Measurements from ENCODE around the gene FTO. TPM values are rescaled to one million over a fixed set of nuclear protein-coding genes. Genes with fewer than 3 reads are reported as not detected.

Gene FTO
- total RNA-seq, 1 donor from 2014 or later: 116 TPM

DNA sequence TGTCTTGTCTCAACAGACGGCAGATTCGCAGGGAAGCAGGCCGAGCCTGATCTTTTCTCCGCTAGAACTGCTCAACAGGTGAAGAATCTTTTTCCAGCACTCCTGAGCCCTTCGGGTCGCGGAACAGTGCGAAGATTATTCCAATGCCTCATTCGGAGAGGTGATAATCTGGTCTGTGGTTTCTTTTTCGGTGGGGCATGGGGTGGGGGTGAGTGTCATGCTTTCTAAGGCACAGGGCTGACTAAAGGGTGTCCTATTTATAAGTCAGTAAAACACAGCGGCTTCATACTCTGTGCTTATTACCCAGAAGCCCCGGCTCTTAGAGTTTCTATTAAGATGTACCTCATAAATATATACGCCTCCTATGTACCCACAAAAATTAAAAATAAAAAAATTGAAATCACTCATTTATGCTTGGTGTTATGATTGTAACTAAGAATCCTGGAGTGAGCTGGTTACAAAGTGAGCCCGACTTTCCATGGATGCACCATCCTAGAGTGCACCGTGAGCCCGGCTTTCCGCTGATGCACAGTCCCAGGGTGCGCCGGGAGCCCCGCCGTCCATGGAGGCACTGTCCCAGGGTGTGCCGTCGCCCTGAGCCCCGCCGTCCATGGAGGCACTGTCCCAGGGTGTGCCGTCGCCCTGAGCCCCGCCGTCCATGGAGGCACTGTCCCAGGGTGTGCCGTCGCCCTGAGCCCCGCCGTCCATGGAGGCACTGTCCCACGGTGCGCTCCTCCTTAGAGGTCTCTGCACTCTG lies 417.8 kb downstream of the FTO start:
- no peak for DNase-seq (ENCODE audit: low spot score)

DNA sequence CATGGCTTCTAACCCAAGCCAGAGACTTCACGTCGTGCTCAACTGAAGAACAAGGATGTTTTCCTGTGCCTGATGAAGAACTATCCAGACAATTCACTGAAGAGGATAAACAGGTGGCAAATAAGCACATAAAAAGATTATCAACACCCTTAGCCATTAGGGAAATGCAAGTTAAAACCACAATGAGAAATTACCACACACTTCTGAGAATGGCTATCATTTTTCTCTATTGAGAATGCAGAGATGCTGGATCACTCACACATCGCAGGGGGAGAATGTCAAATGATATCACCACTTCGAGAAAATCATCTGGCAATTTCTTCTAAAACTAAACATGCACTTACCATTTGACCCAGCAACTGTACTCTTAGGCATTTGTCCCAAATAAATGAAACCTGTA lies 419.8 kb downstream of the FTO start:
- DNase-seq (ENCODE audit: low spot score): no peak

DNA sequence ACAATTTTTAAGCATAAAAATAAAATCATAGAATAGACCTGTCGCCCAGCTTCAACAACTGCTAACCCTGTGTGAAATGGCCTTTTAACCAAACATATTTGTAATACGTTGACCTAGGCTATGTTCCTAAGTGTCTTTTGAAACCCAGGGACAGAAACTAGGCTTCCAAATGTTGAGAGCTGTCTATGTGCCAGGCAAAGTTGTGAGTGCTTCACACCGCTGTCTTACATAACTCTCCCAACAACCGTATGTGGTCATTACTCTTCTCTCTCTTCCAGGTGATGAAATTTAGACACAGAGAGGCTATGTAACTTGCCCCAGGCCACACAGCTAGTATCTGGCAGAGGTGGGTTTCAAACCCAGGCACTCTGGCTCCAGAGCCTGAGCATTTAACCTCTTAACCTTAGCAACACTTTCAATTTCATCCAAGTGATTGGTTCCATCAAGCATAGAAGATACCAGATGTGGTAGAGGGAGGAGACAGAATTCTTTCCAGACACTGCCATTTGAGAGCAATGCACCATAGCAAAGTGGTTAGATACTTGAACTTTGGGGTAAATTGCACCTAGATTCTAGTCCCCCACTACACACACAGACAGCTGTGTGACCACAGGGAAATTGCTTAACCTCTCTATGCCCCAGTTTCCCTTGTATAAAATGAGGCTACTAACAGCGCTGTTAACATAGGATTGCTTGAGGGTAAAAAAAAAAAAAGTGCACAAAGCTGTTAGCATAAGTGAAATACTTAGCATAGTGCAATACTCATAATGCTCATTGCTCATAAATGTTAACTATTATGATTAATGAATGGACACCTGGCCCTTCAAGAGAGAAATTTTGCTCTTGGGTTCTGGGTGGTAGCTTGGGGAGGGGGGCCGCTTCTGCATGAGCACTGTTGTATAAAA lies 422.0 kb downstream of the FTO start:
- no peak for DNase-seq (ENCODE audit: low spot score)

DNA sequence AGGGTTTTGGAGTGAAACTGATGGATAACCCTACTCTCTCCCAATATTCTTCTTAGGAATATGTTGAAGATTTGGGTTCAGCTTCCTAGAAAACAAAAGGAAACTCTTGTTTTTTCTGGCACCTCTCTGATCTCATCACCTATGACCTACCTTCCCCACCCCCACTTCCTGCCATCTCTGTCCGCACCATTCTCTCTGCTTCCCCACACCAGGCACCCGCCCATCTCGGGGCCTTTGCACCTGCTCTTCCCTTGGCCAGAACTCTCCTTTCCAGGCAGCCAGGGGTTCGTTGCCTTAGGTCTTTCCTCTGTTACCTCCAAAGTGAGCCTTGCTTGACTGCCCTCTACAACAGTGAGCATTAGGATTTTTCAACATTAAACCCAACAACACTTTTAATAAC lies 423.0 kb downstream of the FTO start:
- DNase-seq (ENCODE audit: low spot score): no peak

DNA sequence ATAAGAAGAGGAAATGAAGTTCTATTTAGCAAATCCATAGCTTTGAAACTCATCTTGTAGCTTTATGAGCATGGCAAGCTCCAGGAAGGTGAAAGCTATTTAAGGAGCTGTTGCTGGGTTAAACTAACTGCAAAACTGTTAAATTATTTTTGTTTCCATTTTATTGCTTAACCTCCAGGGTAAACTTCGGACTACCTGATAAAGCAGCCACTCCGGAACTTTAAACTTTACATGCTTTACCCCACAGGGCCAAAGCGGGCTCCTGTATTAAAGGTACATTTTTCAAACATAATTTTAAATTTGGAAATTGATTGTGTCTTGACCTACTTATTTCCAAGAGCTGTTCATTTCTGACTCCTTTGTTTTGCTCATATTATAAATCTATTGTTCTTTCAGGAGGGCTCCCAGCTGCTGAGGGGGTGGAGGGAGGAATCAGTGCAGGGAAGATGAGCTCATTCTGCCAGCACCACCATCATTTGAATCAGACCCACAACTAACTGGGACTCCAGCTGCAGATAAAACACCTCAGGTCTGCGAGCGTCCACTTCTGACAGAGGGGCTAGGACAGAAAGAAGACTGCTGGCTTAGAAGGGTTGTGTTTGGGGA lies 424.8 kb downstream of the FTO start:
- DNase-seq (ENCODE audit: low spot score): no peak

DNA sequence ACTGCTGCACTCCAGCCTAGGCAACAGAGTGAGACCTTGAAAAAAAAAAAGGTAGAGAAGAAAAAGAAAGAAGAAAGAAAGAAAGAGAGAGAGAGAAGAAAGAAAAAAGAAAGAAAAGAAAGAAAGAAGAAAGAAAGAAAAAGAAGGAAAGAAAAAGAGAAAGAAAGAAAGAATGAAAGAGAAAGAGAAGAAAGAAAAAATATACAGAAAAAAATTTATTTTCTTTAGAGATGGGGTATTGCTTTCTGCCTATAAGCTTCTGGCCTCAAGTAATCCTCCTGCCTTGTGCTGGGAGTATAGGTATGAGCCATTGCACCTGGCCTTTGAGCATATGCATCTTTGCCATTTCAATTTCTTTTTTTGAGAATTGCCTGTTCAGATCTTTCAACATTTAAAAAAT lies 425.9 kb downstream of the FTO start:
- no peak for DNase-seq (ENCODE audit: low spot score)

DNA sequence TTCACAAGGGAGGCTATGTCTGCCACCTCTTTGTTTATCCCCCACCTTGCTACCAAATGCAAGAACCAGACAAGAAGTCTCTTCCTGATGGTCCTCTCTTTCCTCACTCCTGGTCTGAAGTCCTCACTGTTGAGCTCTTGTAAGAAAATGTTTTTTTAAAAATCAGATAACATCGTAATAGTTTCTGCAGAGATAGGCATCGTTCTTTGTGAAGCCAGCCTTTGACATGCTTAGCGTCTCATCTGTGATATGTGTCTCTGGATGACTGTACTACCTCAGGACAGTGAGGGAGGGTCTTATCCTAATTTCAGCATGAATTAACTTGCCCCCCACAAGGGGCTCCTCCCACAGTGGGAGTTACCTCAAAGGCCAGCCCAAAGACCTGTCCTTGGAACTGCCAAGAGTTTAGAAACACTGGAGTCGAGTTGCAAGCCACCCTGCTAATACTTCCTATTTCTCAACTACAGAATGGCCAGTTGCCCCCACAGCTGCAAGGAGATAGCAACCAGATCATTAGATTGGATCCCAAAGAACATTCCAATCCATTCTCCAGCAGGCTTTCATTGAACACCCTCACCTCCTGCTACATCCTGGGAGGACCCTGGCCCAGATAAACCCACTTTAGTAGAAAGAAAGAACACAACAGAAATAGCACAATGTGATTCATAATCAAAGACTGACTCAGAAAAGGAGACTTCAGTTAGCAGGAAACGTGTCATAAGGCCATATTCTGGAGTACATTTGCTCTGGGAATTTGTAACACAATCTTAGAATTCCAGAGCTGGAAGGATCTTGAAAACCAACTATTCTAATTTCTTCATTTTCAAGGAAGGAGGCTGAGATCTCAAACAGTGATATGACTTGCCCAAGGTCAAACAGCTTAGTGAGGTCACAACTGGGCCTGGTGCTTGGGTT lies 431.7 kb downstream of the FTO start:
- DNase-seq (ENCODE audit: low spot score): no peak

DNA sequence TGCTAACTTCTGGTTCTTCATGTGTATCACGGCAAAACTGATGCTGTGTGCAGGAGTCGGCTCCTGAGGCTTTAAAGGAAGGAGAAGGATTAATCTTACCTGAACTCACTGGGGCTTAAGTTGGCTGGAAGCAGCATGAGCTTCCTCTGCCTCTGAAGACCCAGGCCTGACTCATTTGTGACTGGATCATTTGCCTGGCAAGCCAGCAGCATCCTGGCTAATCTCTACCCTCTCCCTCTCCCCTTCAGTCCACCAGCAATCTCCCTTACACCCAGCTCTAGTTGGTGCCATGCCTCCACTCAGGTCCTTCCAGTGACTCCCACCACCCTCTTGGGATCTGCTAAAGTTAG lies 432.3 kb downstream of the FTO start:
- DNase-seq (ENCODE audit: low spot score): no peak

DNA sequence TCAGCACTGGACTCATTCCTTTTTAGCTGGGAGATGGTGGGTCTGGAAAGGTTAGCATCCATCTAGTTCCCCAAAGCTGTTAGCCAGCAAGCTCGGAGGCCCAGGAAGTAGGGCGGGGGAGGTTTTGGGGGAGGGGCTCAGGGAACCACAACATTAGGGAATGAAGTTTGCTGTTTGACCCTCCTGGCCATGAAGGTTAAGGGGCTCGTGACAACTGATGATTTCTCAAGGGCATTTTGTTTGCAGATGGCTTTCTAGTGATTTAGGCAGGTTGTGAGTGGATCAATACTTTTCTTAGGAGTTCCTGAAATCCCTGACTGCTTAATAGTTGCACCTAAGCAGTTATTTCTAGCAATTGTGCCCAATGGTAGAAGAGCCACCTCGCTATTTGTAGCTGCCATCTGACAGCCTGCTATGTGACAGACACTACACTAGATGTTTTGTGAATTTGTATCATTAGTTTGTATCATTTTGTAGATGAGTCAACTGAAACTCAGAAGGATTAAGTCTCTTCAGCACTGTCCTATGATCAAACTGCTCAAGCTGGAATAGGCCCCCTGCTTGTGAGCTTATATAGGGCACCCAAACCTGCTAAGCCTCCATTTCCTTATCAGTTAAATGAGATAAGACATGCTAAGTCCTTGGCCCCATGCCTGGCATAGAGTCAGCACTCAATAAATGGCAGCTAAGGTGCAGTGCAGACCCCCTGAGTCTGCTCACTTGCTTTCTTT lies 436.3 kb downstream of the FTO start:
- DNase-seq (ENCODE audit: low spot score): no peak

DNA sequence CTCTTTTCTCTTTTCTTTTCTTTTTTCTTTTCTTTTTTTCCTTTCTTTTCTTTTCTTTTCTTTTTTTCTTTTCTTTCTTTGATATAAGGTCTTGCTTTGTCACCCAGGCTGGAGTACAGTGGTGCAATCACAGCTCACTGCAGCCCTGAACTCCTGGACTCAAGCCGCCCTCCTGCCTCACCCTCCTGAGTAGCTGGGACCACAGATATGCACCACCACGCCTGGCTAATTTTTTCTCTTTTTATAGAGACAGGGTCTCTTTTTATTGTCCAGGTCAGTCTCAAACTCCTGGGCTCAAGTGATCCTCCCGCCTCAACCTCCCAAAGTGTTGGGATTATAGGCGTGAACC lies 436.8 kb downstream of the FTO start:
- DNase-seq (ENCODE audit: low spot score): no peak

DNA sequence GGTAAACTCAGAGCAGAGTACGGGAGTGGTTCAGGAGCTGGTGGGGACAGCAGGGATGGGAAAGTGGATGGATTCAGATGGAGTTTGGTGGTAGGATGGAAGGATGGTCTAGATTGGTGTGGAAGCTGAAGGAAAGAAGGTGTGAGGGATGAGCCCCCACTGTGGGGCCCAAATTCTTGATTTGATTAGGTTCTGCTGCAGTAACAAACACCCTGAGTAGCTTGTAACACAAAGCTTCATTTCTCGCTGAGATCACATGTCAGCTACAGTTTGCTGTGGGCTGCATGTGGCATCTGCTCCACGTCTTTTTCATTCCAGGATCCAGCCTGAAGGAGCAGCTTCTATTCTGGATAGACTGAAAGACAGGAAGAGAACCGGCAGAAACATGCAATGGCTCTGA lies 438.8 kb downstream of the FTO start:
- no peak for DNase-seq (ENCODE audit: low spot score)

DNA sequence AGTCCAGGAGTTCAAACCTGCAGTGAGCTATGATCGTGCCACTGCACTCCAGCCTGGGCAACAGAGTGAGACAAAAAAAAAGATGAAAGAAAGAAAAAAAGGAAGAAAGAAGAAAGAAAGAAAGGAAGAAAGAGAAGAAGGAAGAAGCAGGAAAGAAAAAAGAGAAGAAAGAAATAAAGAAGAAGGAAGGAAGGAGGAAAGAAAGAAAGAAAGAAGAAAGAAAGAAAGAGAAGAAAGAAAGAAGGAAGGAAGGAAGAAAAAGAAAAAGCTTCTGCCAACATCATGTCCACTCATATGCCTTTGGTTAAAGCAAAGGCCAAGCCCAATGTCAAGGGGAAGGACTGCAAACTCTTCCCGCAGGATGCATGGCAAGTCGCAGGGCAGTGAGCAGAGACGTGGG lies 439.5 kb downstream of the FTO start:
- DNase-seq (ENCODE audit: low spot score): no peak

DNA sequence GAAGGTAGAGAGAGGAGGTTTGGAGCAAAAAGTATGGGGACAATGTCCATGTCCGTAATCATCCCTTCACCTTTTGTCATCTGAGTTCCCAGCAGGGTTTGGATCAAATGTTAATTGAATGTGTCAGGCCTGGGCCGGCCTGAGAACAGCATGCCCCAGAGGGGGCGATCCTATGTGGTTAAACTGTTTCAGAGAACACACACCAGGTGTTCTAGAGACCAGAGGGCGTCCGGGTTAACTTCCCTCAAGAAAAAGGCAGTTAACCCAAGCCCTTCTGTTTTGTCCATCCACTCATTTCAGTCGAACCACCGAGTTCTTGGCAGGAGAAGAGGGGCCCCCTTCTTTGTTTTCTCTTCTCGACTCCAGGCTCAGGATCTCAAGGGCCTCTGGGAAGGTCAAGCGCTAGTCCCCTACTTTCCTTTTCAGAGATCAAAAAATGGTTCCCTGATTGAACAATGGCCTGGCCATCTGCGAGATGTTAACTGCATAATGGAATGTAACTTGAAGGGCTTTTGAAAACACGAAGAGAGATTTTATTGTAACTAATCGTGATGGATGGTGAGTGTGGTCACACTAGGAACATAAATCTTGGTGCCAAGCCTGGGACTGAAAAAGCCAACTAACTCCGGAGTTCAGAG lies 440.1 kb downstream of the FTO start:
- DNase-seq (ENCODE audit: low spot score): no peak

DNA sequence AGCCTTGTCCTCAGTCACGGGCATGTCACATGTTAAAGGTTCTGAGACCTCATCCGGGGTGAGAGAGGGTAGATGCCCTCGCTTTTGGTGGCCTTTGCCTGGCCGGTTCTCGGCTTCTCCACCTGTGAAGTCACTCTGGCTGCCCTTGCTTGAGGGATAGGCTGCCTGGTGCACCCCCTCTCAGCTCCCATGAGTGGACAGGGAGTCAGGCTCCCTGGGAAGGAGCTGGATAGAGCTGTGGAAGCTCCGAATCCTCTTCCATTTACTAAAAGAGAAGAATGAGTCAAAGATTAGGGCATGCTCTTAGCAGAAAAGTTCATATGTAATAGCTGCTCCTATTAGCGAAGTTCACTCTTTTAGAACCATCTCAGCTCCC lies 440.6 kb downstream of the FTO start:
- DNase-seq (ENCODE audit: low spot score): no peak

DNA sequence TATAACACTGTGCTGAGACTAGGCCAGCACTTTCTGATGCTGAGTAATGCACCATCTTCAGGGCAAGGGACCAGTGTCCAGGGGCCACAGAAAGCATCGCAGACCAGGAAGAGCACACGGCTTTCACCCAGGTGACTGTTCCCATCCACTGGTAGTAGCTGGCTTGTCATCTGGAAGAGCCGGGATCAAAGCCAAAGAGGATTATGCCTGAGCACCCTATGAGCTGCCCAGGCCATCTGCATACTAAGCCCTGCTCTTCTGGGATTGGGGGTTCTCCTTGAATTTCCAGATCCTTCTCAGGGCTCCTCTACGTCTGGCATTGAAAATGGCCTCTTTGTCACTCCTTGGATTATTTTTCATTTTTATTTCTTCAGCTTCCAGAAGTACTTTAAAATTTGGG lies 441.9 kb downstream of the FTO start:
- no peak for DNase-seq (ENCODE audit: low spot score)

DNA sequence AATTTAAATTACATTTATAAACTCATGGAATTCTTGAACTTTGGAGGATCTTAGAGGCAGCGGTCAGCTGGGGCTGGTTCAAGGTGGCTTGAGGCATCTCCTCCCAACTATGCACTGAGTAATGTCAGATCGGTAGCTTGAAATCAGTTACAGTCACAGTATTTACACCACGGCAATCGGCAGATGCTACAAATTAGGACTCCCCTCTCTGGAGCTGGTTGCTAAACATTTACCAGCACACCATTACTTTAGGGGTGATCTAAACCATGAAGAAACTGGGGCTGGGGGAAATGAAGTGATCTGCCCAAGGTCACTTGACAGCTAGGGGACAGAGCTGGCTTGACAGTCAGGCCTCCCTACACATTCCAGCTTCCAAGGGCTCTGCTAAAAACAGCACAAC lies 445.0 kb downstream of the FTO start:
- no peak for DNase-seq (ENCODE audit: low spot score)

DNA sequence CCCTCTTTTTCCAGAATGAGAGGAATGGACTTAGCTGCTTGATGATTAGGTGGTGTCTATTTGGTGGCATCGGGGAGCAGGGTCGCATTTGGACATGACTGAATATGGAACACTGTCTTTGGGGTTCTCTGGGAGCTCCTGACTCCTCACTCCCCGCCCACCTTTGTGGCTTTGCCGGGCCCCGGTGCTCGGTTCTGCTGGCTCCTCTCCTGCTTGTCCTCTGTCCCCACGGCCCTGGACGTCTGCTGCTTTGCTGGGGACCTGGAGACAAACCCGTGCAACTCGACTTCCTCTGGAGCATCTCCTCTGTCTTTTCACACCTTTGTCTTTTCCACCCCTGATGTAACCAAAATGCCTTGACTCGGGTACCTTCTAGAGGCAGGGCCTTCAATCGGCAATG lies 446.9 kb downstream of the FTO start:
- no peak for DNase-seq (ENCODE audit: low spot score)

DNA sequence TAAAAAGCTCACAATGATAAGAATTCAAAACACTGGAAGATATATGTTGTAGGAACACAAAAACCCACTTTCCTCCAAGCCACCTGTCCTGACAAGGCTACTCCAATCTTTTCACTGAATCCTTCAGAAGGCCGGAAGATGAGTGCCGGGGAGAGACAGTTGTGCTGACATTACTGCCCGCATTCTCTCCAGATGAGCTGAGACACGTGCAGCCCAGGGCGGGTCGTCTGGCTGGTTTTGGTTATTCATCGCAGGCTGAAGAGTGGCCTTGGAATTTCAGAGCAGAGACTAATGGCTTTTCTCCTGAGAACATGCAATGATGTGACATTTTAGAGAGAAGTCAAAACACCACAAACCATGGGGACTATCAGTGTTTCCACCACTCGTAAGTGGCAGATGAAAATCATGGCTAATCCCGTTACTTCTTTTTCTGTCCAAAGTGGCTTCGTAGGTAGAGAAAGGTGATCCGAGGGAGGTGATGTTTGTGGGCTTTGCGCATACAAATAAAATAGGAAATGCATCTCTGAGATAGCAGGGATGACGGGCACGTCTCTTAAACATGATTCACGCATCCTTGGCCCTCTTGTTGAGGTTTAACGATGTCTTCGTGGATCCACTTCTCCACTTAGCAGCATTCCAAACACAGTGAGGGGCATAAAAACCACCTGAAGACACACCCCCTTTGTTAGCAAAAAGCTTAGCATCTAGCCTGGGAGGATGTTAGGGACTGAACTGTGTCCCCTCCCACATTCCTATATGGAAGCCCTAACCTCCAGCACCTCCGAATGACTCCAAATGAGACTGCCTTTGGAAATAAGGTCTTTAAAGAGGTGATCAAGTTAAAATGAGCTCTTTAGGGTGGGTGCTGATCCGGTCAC lies 448.6 kb downstream of the FTO start:
- no peak for DNase-seq (ENCODE audit: low spot score)

DNA sequence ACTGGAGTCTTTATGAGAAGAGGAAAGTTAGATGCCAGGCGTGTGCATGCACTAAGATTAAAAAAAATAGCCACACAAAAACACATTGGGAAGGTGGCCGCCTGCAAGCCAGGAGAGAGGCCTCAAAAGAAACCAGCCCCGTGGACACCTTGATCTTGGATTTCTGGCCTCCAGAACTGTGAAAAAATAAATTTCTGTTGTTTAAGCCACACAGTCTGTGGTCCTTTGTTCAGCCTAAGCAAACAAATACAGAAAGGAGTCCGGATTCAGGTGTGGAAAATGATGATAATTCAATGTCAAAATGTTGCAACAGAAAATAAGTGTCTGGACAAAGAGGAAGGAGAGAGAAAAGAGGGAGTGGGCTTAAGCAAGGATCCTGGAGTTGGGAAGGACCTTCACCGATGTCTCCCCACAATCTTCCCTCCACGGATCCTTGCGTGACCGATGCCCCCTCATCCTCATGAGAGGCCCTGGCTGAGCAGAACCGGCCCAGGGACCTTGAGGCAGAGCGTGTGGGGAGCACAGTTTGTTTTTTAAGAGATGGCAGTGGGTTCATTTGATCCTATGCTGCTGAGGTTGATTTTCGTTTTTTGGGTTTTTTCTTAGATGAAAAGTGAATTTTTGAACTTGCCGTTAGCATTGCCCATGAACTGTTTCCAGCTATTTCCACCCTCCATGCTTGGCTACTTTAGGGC lies 449.4 kb downstream of the FTO start:
- no peak for DNase-seq (ENCODE audit: low spot score)
